Keratinocyte (primary cell): ENCODE measurements around the gene TNP1. TPM values are rescaled to one million over a fixed set of nuclear protein-coding genes. Genes with fewer than 3 reads are reported as not detected.

ENCODE experiments used
- DNase-seq: peaks from one replicate; pipeline ENCODE4 v3.0.0-alpha.2; 2011; ENCODE audit warnings: low read depth, missing footprints, low spot score
- FAIRE-seq: peaks from 2 replicates; lab custom pipeline; 2011; peaks lifted over from hg19 to GRCh38; lab: Jason Lieb, UNC
- H2AFZ ChIP-seq: 2 replicates; pipeline ENCODE4 v1.6.0; 2012; ENCODE audit warnings: low read length, control low read depth, inconsistent platforms; ENCODE audit not compliant: control insufficient read depth
- H3K27ac ChIP-seq: 2 replicates; pipeline ENCODE4 v1.5.1; 2011; ENCODE audit warnings: low read length; ENCODE audit not compliant: control insufficient read depth, insufficient read depth
- H3K27me3 ChIP-seq: 3 replicates; pipeline ENCODE4 v1.6.0; 2011; ENCODE audit warnings: low read length; ENCODE audit not compliant: control insufficient read depth, insufficient read depth; ENCODE audit errors: extremely low read depth
- H3K36me3 ChIP-seq, 2 experiments: 2 replicates in 1 of 2; 3 replicates in 1 of 2; pipeline ENCODE4 v1.5.1; 2011; ENCODE audit warnings: low read length in 2 of 2, mild to moderate bottlenecking in 1 of 2; ENCODE audit not compliant: control insufficient read depth in 2 of 2, insufficient read depth in 2 of 2; ENCODE audit errors: extremely low read depth in 1 of 2
- H3K4me1 ChIP-seq: 3 replicates; pipeline ENCODE4 v1.5.1; 2011; ENCODE audit warnings: low read length; ENCODE audit not compliant: control insufficient read depth, insufficient read depth; ENCODE audit errors: extremely low read depth
- H3K4me2 ChIP-seq: 3 replicates; pipeline ENCODE4 v1.6.0; 2011; ENCODE audit warnings: low read depth, low read length; ENCODE audit not compliant: control insufficient read depth, insufficient read depth; ENCODE audit errors: extremely low read depth
- H3K4me3 ChIP-seq, 3 experiments: fragments of 200-600 bp in 1 of 3; sonication (generic) in 1 of 3; 2 replicates in 2 of 3; 3 replicates in 1 of 3; pipeline ENCODE4 v1.5.1; 2011 to 2016; ENCODE audit warnings: low read length in 3 of 3, mild to moderate bottlenecking in 3 of 3, control low read depth in 2 of 3, inconsistent platforms in 1 of 3, low read depth in 1 of 3, mixed read lengths in 1 of 3, mixed run types in 1 of 3, moderate library complexity in 1 of 3; ENCODE audit not compliant: control insufficient read depth in 2 of 3, insufficient read depth in 2 of 3; ENCODE audit errors: extremely low read depth in 1 of 3
- H3K79me2 ChIP-seq: 2 replicates; pipeline ENCODE4 v1.6.0; 2012; ENCODE audit warnings: low read length; ENCODE audit not compliant: control insufficient read depth, insufficient read depth
- H3K9ac ChIP-seq: 3 replicates; pipeline ENCODE4 v1.6.0; 2011; ENCODE audit warnings: low read length; ENCODE audit not compliant: control insufficient read depth, insufficient read depth; ENCODE audit errors: extremely low read depth
- H3K9me1 ChIP-seq: 3 replicates; pipeline ENCODE4 v1.6.0; 2011; ENCODE audit warnings: low read length; ENCODE audit not compliant: control insufficient read depth, insufficient read depth; ENCODE audit errors: extremely low read depth
- H3K9me3 ChIP-seq: 2 replicates; pipeline ENCODE4 v1.5.1; 2012; ENCODE audit warnings: low read depth, low read length; ENCODE audit not compliant: control insufficient read depth
- H4K20me1 ChIP-seq: 3 replicates; pipeline ENCODE4 v1.6.0; 2011; ENCODE audit warnings: low read length; ENCODE audit not compliant: control insufficient read depth, insufficient read depth; ENCODE audit errors: extremely low read depth
- CTCF ChIP-seq, 3 experiments: IDR thresholded peaks in 1 of 3; conservative IDR thresholded peaks in 1 of 3; optimal IDR thresholded peaks in 1 of 3; 2 replicates in 2 of 3; 3 replicates in 1 of 3; pipeline versions ENCODE3 to v1.5.1; 2011; ENCODE audit warnings: low read length in 3 of 3, mild to moderate bottlenecking in 3 of 3, moderate library complexity in 2 of 3, control low read depth in 1 of 3, inconsistent platforms in 1 of 3; ENCODE audit not compliant: insufficient read depth in 2 of 3; ENCODE audit errors: extremely low read depth in 1 of 3
- EZH2 ChIP-seq: IDR thresholded peaks from one replicate; pipeline ENCODE4 v1.6.1; 2012; ENCODE audit warnings: inconsistent platforms, mild to moderate bottlenecking, low read length, moderate library complexity
- dilution Hi-C: fragments of 300-500 bp; cut with MboI; formaldehyde crosslinking; loops from one replicate; pipeline ENCODE4 v1.7.0; 2020; ENCODE audit warnings: low sequenced_read_pairs; ENCODE audit not compliant: extremely low pct_ligation_motif_present
- polyA plus RNA-seq, 5 experiments: library from polyadenylated mRNA; depleted of rRNA in 3 of 5; stranded (reverse) in 3 of 5; stranded (forward) in 1 of 5; unstranded in 1 of 5; fragments of >200 nt; gene quantifications; 1 replicate in 1 of 5; 2 replicates in 3 of 5; 3 replicates in 1 of 5; pipeline versions ENCODE4 v1.2.1 to v1.2.3, GENCODE V29; 2011 to 2012; ENCODE audit warnings: missing spikeins in 2 of 5, low read depth in 1 of 5, low replicate concordance in 1 of 5

Gene TNP1
- polyA plus RNA-seq, 1 donor (not counting 4 experiments of a cell fraction or from before 2014, with no cell fraction given) = not detected

GRCh38 chr2:216855079-216855478, 4.8 kb downstream of the TNP1 start:
- Histone ChIP-seq H3K36me3 (no peaks in the 10 kb centered on the region), H2AFZ (no peak overlapping the region), H3K9me3 (no peaks in the 10 kb centered on the region), H3K4me1 (peaks cover 2% of the 10 kb centered on the region), H3K79me2 (no peaks in the 10 kb centered on the region), H3K27me3 (no peaks in the 10 kb centered on the region), H4K20me1 (no peaks in the 10 kb centered on the region), H3K27ac (no peak overlapping the region), H3K4me2 (no peak overlapping the region), H3K4me3 (no peak overlapping the region), H3K9me1 (no peaks in the 10 kb centered on the region), H3K9ac (no peak overlapping the region)
- DNase-seq (no peak), FAIRE-seq (no peak)
- dilution Hi-C loops = no loop called here
- TF ChIP-seq EZH2 (no peak), CTCF (optimal IDR thresholded peaks at IDR 0.05 in 1 of 3, IDR thresholded peaks at IDR 0.05 in 1 of 3, conservative IDR thresholded peaks at IDR 0.05 in 1 of 3; ENCODE audit: extremely low read depth in 1 of 3, insufficient read depth in 2 of 3, low read length in 3 of 3) (no peak)

GRCh38 chr2:216851486-216852090, 8.3 kb downstream of the TNP1 start:
- Histone ChIP-seq H3K9me1 (no peaks in the 10 kb centered on the region), H2AFZ (no peak overlapping the region), H4K20me1 (no peaks in the 10 kb centered on the region), H3K79me2 (no peaks in the 10 kb centered on the region), H3K4me2 (no peak overlapping the region), H3K27ac (no peak overlapping the region), H3K27me3 (no peaks in the 10 kb centered on the region), H3K36me3 (no peaks in the 10 kb centered on the region), H3K9ac (no peak overlapping the region), H3K4me3 (no peak overlapping the region), H3K9me3 (no peaks in the 10 kb centered on the region), H3K4me1 (peaks cover 3% of the 10 kb centered on the region)
- TF ChIP-seq CTCF (optimal IDR thresholded peaks at IDR 0.05 in 1 of 3, IDR thresholded peaks at IDR 0.05 in 1 of 3, conservative IDR thresholded peaks at IDR 0.05 in 1 of 3; ENCODE audit: extremely low read depth in 1 of 3, insufficient read depth in 2 of 3, low read length in 3 of 3) (no peak), EZH2 (no peak)
- no peak for FAIRE-seq
- no peak for DNase-seq
- dilution Hi-C loops = no loop called here
